Endothelial cell of umbilical vein (primary cell): ENCODE results near the gene C3orf20. TPM values are rescaled to one million over a fixed set of nuclear protein-coding genes. Genes with fewer than 3 reads are reported as not detected.

Experiments used
- BruUV-seq: library from RNA; stranded (reverse); fragments of 400-500 nt; replicated peaks from 2 replicates; lab custom pipeline; 2021; lab: Mats Ljungman, UMichigan
- CTCF ChIA-PET: fragments of 300-600, 350-600 bp; sonication (Branson Sonifier 250); formaldehyde crosslinking; loops from one replicate; lab custom pipeline; 2021; ENCODE audit warnings: antibody characterized with exemption, inconsistent platforms; lab: Charles Lee
- POLR2A ChIA-PET: fragments of 300-600, 350-600 bp; sonication (Branson Sonifier 250); formaldehyde crosslinking; loops from one replicate; lab custom pipeline; 2021; ENCODE audit warnings: antibody characterized with exemption, inconsistent platforms; lab: Charles Lee
- DNase-seq: peaks from one replicate; pipeline ENCODE4 v3.0.0-alpha.2; 2011; ENCODE audit warnings: low read depth, low spot score
- FAIRE-seq: peaks from 2 replicates; lab custom pipeline; 2011; peaks lifted over from hg19 to GRCh38; lab: Jason Lieb, UNC
- H2AFZ ChIP-seq: 2 replicates; pipeline ENCODE4 v1.6.0; 2012; ENCODE audit warnings: low read depth, low read length, control low read depth, inconsistent platforms
- H3K27ac ChIP-seq: 2 replicates; pipeline ENCODE4 v1.5.1; 2011; ENCODE audit warnings: low read depth, mild to moderate bottlenecking, control low read depth, low read length, moderate library complexity; ENCODE audit not compliant: insufficient read depth
- H3K27me3 ChIP-seq, 2 experiments: 2 replicates each; pipeline versions ENCODE4 v1.6.0 to v1.6.1; 2011; ENCODE audit warnings: low read length in 2 of 2, mixed read lengths in 1 of 2; ENCODE audit not compliant: control insufficient read depth in 2 of 2, insufficient read depth in 2 of 2
- H3K36me3 ChIP-seq, 2 experiments: 2 replicates in 1 of 2; 3 replicates in 1 of 2; pipeline ENCODE4 v1.5.1; 2011; ENCODE audit warnings: low read length in 2 of 2, mild to moderate bottlenecking in 1 of 2, moderate library complexity in 1 of 2; ENCODE audit not compliant: control insufficient read depth in 2 of 2, insufficient read depth in 2 of 2; ENCODE audit errors: extremely low read depth in 1 of 2
- H3K4me1 ChIP-seq: 3 replicates; pipeline ENCODE4 v1.5.1; 2011; ENCODE audit warnings: mild to moderate bottlenecking, low read length; ENCODE audit not compliant: control insufficient read depth, insufficient read depth; ENCODE audit errors: extremely low read depth
- H3K4me2 ChIP-seq: 2 replicates; pipeline ENCODE4 v1.6.1; 2011; ENCODE audit warnings: low read length, control low read depth, mixed read lengths; ENCODE audit not compliant: insufficient read depth
- H3K4me3 ChIP-seq, 3 experiments: fragments of 200-600 bp in 1 of 3; sonication (generic), shearing (Covaris generic) in 1 of 3; replicated peaks in 1 of 3; 2 replicates each; pipeline ENCODE4 v1.5.1; 2011 to 2016; ENCODE audit warnings: control low read depth in 3 of 3, low read length in 3 of 3, mild to moderate bottlenecking in 2 of 3, inconsistent platforms in 1 of 3, low read depth in 1 of 3, moderate library complexity in 1 of 3; ENCODE audit not compliant: insufficient read depth in 1 of 3
- H3K79me2 ChIP-seq: 2 replicates; pipeline ENCODE4 v1.6.0; 2012; ENCODE audit warnings: low read length, inconsistent platforms; ENCODE audit not compliant: control insufficient read depth, insufficient read depth
- H3K9ac ChIP-seq: replicated peaks from 2 replicates; pipeline ENCODE3; 2011; ENCODE audit warnings: low read length, control low read depth; ENCODE audit not compliant: insufficient read depth; ENCODE audit errors: extremely low read depth
- H3K9me1 ChIP-seq: replicated peaks from 3 replicates; pipeline ENCODE4 v1.6.0; 2011; ENCODE audit warnings: mild to moderate bottlenecking, low read length; ENCODE audit not compliant: control insufficient read depth, insufficient read depth; ENCODE audit errors: extremely low read depth
- H3K9me3 ChIP-seq: replicated peaks from 2 replicates; pipeline ENCODE4 v1.5.1; 2012; ENCODE audit warnings: low read length, inconsistent platforms; ENCODE audit not compliant: control insufficient read depth, insufficient read depth
- H4K20me1 ChIP-seq: replicated peaks from 2 replicates; pipeline ENCODE3; 2011; ENCODE audit warnings: mild to moderate bottlenecking, low read length; ENCODE audit not compliant: control insufficient read depth, insufficient read depth; ENCODE audit errors: extremely low read depth
- CTCF ChIP-seq, 2 donors: IDR thresholded peaks; 1 replicate in 1 of 2; 2 replicates in 1 of 2; pipeline ENCODE4 v1.5.1; 2011; ENCODE audit warnings: low read length in 2 of 2, mild to moderate bottlenecking in 2 of 2, moderate library complexity in 2 of 2, control low read depth in 1 of 2, inconsistent platforms in 1 of 2, low read depth in 1 of 2; ENCODE audit not compliant: insufficient read depth in 1 of 2; ENCODE audit errors: extremely low read depth in 1 of 2
- EZH2 ChIP-seq: IDR thresholded peaks from 2 replicates; pipeline ENCODE4 v1.6.1; 2012; ENCODE audit warnings: borderline replicate concordance, low read depth, mild to moderate bottlenecking, moderate library complexity, low read length, inconsistent platforms; ENCODE audit not compliant: severe bottlenecking
- FOS ChIP-seq: IDR thresholded peaks from 2 replicates; pipeline ENCODE4 v1.6.1; 2011; ENCODE audit warnings: mild to moderate bottlenecking, low read length, moderate library complexity, borderline replicate concordance; ENCODE audit not compliant: insufficient read depth
- GATA2 ChIP-seq: IDR thresholded peaks from 2 replicates; pipeline ENCODE4 v1.7.0; 2011; ENCODE audit warnings: low read depth, mild to moderate bottlenecking, moderate library complexity, mixed read lengths, low read length; ENCODE audit not compliant: insufficient read length, insufficient read depth
- JUN ChIP-seq: IDR thresholded peaks from 2 replicates; pipeline ENCODE4 v1.6.1; 2011; ENCODE audit warnings: borderline replicate concordance, low read depth; ENCODE audit not compliant: insufficient read length, insufficient read depth
- MAX ChIP-seq: IDR thresholded peaks from 2 replicates; pipeline ENCODE4 v1.6.1; 2011; ENCODE audit not compliant: insufficient read depth, insufficient read length
- MYC ChIP-seq: IDR thresholded peaks from one replicate; pipeline ENCODE4 v1.6.1; 2011; ENCODE audit warnings: mild to moderate bottlenecking, low read depth, low read length
- POLR2A ChIP-seq: IDR thresholded peaks from 2 replicates; pipeline ENCODE4 v1.6.1; 2012; ENCODE audit warnings: low read depth, mild to moderate bottlenecking, control low read depth, low read length
- POLR2AphosphoS5 ChIP-seq: IDR thresholded peaks from 2 replicates; pipeline ENCODE4 v1.6.1; 2012; ENCODE audit warnings: low read depth, mild to moderate bottlenecking, control low read depth, low read length, moderate library complexity; ENCODE audit not compliant: insufficient read depth
- dilution Hi-C: fragments of 300-500 bp; cut with MboI; formaldehyde crosslinking; loops from one replicate; pipeline ENCODE4 v1.15.0; 2019; ENCODE audit warnings: low sequenced_read_pairs; ENCODE audit not compliant: extremely low pct_ligation_motif_present
- intact Hi-C: fragments of 100-400 bp; cut with micrococcal nuclease; formaldehyde crosslinking; loops from one replicate; pipeline ENCODE4 v1.10.0; 2022
- polyA plus RNA-seq, 4 experiments: library from polyadenylated mRNA; depleted of rRNA in 3 of 4; stranded (reverse) in 3 of 4; unstranded in 1 of 4; fragments of >200 nt; gene quantifications; 2 replicates each; pipeline versions ENCODE4 v1.2.1 to v1.2.3, GENCODE V29; 2011 to 2012; ENCODE audit warnings: missing spikeins in 1 of 4
- total RNA-seq: library from RNA; stranded (reverse); gene quantifications from 2 replicates; pipeline ENCODE4 v1.2.3, GENCODE V29; 2021

Gene C3orf20
- total and polyA plus RNA-seq, 2 donors (not counting 3 experiments of a cell fraction or from before 2014, with no cell fraction given): not detected

- no peak for DNase-seq
- dilution Hi-C loops (no loop called here), intact Hi-C loops (no loop called here)
- TF ChIP-seq EZH2: no peak
- TF ChIP-seq GATA2: no peak
- TF ChIP-seq MAX: no peak
- no peak for TF ChIP-seq JUN
- TF ChIP-seq CTCF (IDR thresholded peaks at IDR 0.05; ENCODE audit: extremely low read depth in 1 of 2, insufficient read depth in 1 of 2, low read depth in 1 of 2, low read length in 2 of 2): no peak
- TF ChIP-seq FOS: no peak
- no peak for TF ChIP-seq MYC
- TF ChIP-seq POLR2A: no peak
- TF ChIP-seq POLR2AphosphoS5: no peak
- peaks cover 2 to 4% of the 10 kb centered on the region in 2 experiments for H3K27me3 ChIP-seq
- H3K36me3 ChIP-seq: no peaks in the 10 kb centered on the region
- no peak overlapping the region for H3K9ac ChIP-seq
- FAIRE-seq: no peak
- no peaks in the 10 kb centered on the region for H3K9me3 ChIP-seq
- no TSS peak for BruUV-seq
- H3K27ac ChIP-seq: no peak overlapping the region
- H3K9me1 ChIP-seq: no peaks in the 10 kb centered on the region
- no peak overlapping the region for H3K4me3 ChIP-seq
- no peak overlapping the region for H2AFZ ChIP-seq
- ChIA-PET POLR2A (no interaction called here), CTCF (interaction anchor here (0.6 to 3.6 kb wide), 12 partner anchors 9 to 461 kb away, joined by 3 to 9 read pairs (median 4); partner anchors contain the start of gene CCDC174)
- H3K4me1 ChIP-seq: peaks cover 15% of the 10 kb centered on the region
- no peaks in the 10 kb centered on the region for H3K79me2 ChIP-seq
- H3K4me2 ChIP-seq: no peak overlapping the region
- no peaks in the 10 kb centered on the region for H4K20me1 ChIP-seq
Measured at GRCh38 chr3:14631687-14632441, 43.1 kb upstream of the C3orf20 start.
